LoVo (cell line): ENCODE measurements around the gene MBD3L2B.
"Not testable (repeated sequence)": the region's sequence is repeated elsewhere in the genome, so short reads cannot be mapped to it uniquely, and the experiment has no call there.

ENCODE experiments used
- DNase-seq: peaks from one replicate; pipeline ENCODE4 v3.0.0-alpha.2; 2016; ENCODE audit warnings: low spot score

Gene MBD3L2B

DNA sequence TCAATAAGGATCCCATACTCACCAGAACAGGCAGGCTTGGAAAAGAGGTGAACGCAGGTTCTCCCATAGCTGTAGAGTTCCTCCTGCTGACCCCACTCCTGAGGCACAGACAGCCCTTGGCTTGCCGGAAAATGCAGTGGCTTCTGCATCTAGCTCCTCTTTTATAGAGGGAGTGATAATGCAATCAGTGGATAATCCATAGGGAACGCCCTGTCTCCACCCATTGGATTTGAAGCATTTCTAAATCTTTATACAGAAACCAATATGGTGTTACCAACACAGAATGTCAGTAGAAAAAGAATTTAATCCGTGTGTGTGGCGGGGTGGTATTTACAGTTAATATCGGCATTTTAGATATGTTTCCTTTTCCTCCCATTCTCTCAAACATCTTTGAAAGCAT is at the start of gene MBD3L2B:
TSS of gene MBD3L2B (minus strand) at position 101 of the 400 bp plus-strand sequence. CDS start at position 67, 34 bp downstream.
- not testable (repeated sequence) for DNase-seq

DNA sequence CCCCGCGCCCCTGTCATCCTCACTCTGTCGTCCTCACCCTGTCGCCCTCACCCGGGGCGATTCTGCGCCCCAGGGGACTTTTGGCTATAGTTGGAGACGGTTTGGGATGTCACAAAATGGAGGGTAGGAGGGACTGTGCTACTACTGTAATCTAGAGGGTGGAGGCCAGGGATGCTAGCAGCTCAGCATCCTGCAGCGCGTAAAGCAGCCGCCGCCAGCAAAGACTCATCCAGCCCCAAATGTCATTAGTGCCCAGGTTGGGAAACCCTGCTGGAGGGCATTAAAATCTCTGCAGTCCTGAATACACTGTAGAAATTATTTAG is 48.6 kb upstream of the MBD3L2B start:
- no peak for DNase-seq

GRCh38 chr19:7069042-7069903 is 48.0 kb upstream of the MBD3L2B start, which contains the start of gene ZNF557:
Gene ZNF557, plus strand, starts transcription at chr19:7069703. Its CDS starts 5,372 bp downstream, at chr19:7075075.
- peak; percentile 95 for DNase-seq

GRCh38 chr19:7068599-7068998 is 47.4 kb upstream of the MBD3L2B start:
- DNase-seq, result no peak

DNA sequence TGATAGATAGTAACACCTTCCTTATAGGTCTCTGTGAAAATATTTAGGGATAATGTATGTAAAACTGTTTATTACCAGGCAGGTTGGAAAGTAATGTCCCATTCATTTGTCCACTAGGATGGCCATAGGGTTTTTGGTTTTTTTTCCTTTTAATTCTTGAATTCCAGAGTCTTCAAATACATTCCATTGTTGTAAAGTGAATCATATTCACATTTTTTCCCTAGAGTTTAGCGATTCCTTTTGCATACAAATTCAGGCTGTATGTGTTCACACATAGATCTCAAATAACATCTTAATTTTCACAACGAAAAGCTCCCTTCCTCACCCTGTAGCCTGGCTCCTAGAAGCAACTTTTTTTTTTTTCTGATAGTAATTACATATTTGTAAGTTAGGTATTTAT is 46.5 kb upstream of the MBD3L2B start:
- DNase-seq, result no peak

DNA sequence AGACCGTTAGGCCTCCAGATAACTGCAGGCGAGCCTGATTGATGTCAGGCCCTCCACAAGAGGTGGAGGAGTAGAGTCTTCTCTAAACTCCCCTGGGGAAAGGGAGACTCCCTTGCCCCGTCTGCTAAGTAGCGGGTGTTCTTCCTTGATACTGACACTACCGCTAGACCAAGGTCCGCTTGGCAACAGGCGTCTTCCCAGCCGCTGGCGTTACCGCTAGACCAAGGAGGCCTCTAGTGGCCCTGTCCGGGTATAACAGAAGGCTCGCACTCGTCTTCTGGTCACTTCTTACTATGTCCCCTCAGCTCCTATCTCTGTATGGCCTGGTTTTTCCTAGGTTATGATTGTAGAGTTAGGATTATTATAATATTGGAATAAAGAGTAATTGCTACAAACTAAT is 45.9 kb upstream of the MBD3L2B start:
- not testable (repeated sequence) for DNase-seq

- no peak for DNase-seq
These were observed 42.7 kb upstream of the MBD3L2B start for GRCh38 chr19:7063764-7064418.

- DNase-seq, result no peak
These were observed 42.1 kb upstream of the MBD3L2B start for GRCh38 chr19:7063339-7063738.

DNA sequence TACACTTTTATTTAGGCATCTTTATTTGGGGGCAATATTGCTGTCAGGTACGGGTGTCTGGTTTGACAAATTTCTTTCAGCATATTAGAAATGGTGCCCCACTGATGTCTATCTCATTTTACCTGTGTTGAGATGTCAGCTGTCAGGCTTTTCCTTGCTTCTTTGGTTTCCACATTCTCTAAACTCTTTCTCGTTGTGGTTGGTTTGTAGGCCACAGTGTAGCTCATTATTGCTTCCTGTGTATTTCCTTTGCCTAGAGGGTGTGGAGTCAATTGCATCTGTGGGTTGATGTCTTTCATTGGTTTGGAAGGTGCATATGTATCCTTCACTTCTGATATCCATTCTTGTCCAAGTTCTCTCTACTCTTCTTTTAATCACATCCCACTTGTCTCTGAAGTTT is 38.7 kb upstream of the MBD3L2B start:
- not testable (repeated sequence) for DNase-seq

DNA sequence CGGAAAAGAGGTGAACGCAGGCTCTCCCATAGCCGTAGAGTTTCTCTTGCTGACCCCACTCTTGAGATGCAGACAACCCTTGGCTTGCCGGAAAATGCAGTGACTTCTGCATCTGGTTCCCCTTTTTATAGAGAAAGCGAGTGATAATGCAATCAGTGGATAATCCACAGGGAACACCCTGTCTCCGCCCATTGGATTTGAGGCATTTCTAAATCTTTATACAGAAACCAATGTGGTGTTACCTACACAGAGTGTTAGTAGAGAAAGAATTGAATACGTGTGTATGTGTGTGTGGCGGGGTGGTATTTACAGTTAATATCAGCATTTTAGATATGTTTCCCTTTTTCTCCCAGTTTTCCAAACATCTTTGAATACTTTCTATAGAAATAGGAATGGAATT is 37.3 kb upstream of the MBD3L2B start, which contains the start of gene MBD3L3:
TSS of gene MBD3L3 (minus strand) at position 101 of the 400 bp plus-strand sequence. CDS start at position 30, 71 bp downstream.
- not testable (repeated sequence) for DNase-seq

- DNase-seq, result not testable (repeated sequence)
These were observed 35.1 kb upstream of the MBD3L2B start for GRCh38 chr19:7056371-7056770.

GRCh38 chr19:7055679-7056078 is 34.4 kb upstream of the MBD3L2B start:
- not testable (repeated sequence) for DNase-seq

DNA sequence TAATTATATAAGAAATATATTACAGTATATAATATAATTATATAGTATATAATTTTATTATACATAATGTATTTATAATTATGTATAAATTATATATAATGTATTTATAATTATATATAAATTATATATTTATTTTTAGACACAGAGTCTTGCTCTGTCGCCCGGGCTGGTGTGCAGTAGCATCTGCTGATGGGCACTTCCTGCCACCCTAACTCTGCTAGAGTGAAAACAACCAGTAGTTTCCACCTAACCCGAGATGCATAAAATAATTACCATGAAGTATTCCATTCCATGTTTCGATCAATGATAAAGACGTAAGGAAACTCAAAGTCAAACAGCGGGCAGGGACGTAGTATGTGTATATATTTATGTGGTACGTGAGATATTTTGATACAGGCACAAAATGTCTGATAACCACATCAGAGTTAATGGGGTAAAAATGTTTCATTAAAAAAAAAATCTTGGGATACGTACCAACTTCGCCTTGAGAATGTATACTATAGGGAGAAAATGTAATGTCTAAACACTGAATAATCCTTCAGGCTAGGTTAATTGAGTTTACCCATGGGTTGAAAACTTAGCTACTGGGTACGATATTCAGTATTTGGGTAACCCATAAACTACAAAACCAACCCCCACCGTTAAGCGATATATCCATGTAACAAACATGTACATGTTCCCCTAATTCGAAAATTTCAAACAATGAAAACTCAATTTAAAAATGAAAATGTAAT is 33.6 kb upstream of the MBD3L2B start:
- DNase-seq, result not testable (repeated sequence)

GRCh38 chr19:7052896-7053295 is 31.7 kb upstream of the MBD3L2B start:
- not testable (repeated sequence) for DNase-seq

- not testable (repeated sequence) for DNase-seq
These were observed 30.2 kb upstream of the MBD3L2B start for GRCh38 chr19:7051421-7051820.

DNA sequence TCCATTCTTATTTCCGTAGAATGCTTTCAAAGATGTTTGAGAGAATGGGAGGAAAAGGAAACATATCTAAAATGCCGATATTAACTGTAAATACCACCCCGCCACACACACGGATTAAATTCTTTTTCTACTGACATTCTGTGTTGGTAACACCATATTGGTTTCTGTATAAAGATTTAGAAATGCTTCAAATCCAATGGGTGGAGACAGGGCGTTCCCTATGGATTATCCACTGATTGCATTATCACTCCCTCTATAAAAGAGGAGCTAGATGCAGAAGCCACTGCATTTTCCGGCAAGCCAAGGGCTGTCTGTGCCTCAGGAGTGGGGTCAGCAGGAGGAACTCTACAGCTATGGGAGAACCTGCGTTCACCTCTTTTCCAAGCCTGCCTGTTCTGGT is 27.8 kb upstream of the MBD3L2B start, which contains the start of gene MBD3L2:
TSS of gene MBD3L2 (plus strand) at position 301 of the 400 bp plus-strand sequence. CDS start at position 354, 53 bp downstream.
- not testable (repeated sequence) for DNase-seq

- DNase-seq, result not testable (repeated sequence)
These were observed 20.3 kb upstream of the MBD3L2B start for GRCh38 chr19:7041563-7041962.

DNA sequence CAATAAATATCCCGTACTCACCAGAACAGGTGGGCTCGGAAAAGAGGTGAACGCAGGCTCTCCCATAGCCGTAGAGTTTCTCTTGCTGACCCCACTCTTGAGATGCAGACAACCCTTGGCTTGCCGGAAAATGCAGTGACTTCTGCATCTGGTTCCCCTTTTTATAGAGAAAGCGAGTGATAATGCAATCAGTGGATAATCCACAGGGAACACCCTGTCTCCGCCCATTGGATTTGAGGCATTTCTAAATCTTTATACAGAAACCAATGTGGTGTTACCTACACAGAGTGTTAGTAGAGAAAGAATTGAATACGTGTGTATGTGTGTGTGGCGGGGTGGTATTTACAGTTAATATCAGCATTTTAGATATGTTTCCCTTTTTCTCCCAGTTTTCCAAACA is 18.8 kb upstream of the MBD3L2B start, which contains the start of gene MBD3L4:
TSS of gene MBD3L4 (minus strand) at position 101 of the 400 bp plus-strand sequence. CDS start at position 66, 35 bp downstream.
- DNase-seq, result not testable (repeated sequence)

- DNase-seq, result not testable (repeated sequence)
These were observed 9.0 kb upstream of the MBD3L2B start, which contains the start of gene MBD3L5 for GRCh38 chr19:7030278-7030677. Gene MBD3L5, plus strand, starts transcription at chr19:7030578. Its CDS starts 34 bp downstream, at chr19:7030612.

DNA sequence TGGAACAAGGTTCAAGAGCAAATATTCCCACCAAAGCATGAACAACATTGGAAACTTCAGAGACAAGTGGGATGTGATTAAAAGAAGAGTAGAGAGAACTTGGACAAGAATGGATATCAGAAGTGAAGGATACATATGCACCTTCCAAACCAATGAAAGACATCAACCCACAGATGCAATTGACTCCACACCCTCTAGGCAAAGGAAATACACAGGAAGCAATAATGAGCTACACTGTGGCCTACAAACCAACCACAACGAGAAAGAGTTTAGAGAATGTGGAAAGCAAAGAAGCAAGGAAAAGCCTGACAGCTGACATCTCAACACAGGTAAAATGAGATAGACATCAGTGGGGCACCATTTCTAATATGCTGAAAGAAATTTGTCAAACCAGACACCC is 7.6 kb upstream of the MBD3L2B start:
- DNase-seq, result not testable (repeated sequence)

DNA sequence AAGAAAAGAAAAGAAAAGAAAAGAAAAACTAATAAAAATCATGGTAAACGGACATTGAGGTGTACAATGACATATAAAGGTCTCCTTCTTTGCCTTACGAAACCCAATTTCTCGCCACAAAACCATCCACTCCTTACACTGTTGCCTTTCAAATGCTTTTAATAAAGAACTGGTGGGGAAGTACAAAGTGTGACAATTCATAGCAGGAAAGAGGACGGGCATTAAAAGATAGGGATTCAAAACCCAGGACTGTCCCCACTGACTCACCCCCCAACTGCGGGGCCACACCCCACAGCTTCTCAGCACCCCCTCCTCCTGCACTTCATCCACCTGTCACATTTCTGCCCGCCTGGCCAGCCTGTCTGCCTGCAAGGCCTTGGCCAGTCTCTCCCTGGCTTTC is 2.4 kb downstream of the MBD3L2B start:
- DNase-seq, result no peak

DNA sequence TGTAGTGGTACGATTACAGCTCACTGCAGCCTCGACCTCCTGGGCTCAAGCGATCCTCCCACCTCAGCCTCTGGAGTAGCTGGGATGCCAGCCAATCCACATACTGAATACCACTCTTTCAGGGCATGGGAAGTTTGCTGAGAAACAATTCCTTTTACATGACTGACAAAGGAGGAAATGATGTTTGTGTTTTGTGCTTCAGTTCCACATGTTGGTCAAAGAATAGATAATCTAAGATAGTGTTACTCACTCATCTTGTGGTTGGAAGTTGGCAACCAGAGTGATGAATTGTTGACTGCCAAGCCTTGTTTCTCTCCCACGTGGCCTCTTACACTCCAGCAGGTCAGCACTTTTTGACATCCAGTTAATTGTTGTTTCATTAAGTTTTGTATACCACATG is 7.6 kb downstream of the MBD3L2B start:
- DNase-seq, result peak; percentile 9
